Effector memory CD4-positive, alpha-beta T cell (primary cell): Measurements from ENCODE around the gene TOMM40.
"Not testable (repeated sequence)": the region's sequence is repeated elsewhere in the genome, so short reads cannot be mapped to it uniquely, and the experiment has no call there.

ENCODE experiments used
- DNase-seq, 3 donors: peaks; one replicate each; pipeline ENCODE4 v3.0.0-alpha.2; 2020
- H3K27ac ChIP-seq: 2 replicates; pipeline ENCODE4 v1.7.0; 2013; ENCODE audit warnings: mild to moderate bottlenecking, low read length, moderate library complexity; ENCODE audit not compliant: insufficient read depth, poor library complexity, severe bottlenecking
- H3K27me3 ChIP-seq: replicated peaks from 2 replicates; pipeline ENCODE4 v1.7.0; 2013; ENCODE audit warnings: mild to moderate bottlenecking, low read length; ENCODE audit not compliant: insufficient read depth, control insufficient read depth, poor library complexity, severe bottlenecking
- H3K36me3 ChIP-seq: 2 replicates; pipeline ENCODE4 v1.7.0; 2013; ENCODE audit warnings: mild to moderate bottlenecking, low read length, moderate library complexity; ENCODE audit not compliant: control insufficient read depth, insufficient read depth
- H3K4me1 ChIP-seq: 2 replicates; pipeline ENCODE4 v1.7.0; 2013; ENCODE audit warnings: low read length, mild to moderate bottlenecking; ENCODE audit not compliant: control insufficient read depth, insufficient read depth, poor library complexity, severe bottlenecking
- H3K4me3 ChIP-seq: 2 replicates; pipeline ENCODE4 v1.7.0; 2013; ENCODE audit warnings: low read length, low read depth, mild to moderate bottlenecking; ENCODE audit not compliant: insufficient read depth, poor library complexity, severe bottlenecking
- H3K9me3 ChIP-seq: 2 replicates; pipeline ENCODE4 v1.7.0; 2013; ENCODE audit warnings: mild to moderate bottlenecking, low read length, moderate library complexity; ENCODE audit not compliant: control insufficient read depth

Gene TOMM40

DNA sequence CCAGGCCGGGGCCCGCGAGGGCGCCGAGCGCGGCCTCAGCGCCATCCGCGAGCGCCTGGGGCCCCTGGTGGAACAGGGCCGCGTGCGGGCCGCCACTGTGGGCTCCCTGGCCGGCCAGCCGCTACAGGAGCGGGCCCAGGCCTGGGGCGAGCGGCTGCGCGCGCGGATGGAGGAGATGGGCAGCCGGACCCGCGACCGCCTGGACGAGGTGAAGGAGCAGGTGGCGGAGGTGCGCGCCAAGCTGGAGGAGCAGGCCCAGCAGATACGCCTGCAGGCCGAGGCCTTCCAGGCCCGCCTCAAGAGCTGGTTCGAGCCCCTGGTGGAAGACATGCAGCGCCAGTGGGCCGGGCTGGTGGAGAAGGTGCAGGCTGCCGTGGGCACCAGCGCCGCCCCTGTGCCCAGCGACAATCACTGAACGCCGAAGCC lies 17.8 kb downstream of the TOMM40 start:
- DNase-seq, result no peak
- no peak overlapping the region for H3K4me3 ChIP-seq
- H3K9me3 ChIP-seq, result no peaks in the 10 kb centered on the region
- H3K36me3 ChIP-seq, result no peaks in the 10 kb centered on the region
- peaks cover 15% of the 10 kb centered on the region for H3K27me3 ChIP-seq
- no peaks in the 10 kb centered on the region for H3K4me1 ChIP-seq
- H3K27ac ChIP-seq, result no peak overlapping the region

DNA sequence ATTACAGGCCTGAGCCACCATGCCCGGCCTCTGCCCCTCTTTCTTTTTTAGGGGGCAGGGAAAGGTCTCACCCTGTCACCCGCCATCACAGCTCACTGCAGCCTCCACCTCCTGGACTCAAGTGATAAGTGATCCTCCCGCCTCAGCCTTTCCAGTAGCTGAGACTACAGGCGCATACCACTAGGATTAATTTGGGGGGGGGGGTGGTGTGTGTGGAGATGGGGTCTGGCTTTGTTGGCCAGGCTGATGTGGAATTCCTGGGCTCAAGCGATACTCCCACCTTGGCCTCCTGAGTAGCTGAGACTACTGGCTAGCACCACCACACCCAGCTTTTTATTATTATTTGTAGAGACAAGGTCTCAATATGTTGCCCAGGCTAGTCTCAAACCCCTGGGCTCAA lies 18.7 kb downstream of the TOMM40 start:
- Histone ChIP-seq H3K4me1 (peaks cover 5% of the 10 kb centered on the region), H3K9me3 (no peaks in the 10 kb centered on the region), H3K4me3 (no peak overlapping the region), H3K27ac (no peak overlapping the region), H3K36me3 (no peaks in the 10 kb centered on the region), H3K27me3 (peaks cover 15% of the 10 kb centered on the region)
- no peak for DNase-seq

DNA sequence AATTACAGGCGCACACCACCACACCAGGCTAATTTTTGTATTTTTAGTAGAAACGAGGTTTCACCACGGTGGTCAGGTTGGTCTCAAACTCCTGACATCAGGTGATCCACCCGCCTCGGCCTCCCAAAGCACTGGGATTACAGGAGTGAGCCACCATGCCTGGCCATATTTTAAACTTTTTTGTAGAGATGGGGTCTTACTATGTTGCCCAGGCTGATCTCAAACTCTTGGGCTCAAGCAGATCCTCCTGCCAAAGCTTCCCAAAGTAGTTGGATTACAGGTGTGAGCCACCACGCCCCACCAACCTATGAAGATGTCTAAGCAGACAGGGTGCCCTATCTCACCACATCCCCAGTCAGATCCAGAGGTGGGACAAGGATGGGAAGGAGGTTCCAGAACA lies 20.8 kb downstream of the TOMM40 start:
- not testable (repeated sequence) for DNase-seq

DNA sequence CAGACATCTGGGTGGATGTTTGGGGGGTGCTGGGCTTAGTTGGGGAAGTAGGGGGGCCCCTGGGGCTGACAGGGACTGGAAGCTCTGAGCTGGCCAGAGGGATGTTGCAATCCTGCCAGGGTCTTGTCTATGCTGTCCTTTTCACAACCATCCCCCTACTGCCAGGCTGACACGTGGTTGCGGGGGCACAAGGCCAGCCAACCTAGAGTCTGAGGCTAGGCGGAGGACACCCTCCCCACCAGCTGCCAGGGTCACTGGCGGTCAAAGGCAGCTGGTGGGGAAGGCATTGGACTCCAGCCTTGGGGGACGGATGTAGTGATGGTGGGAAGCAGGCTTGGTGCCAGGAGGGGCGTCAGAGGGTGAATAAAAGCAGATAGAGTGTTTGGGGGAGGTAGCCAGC lies 21.8 kb downstream of the TOMM40 start:
- no peak overlapping the region for H3K4me3 ChIP-seq
- H3K27me3 ChIP-seq, result no peaks in the 10 kb centered on the region
- no peaks in the 10 kb centered on the region for H3K9me3 ChIP-seq
- H3K36me3 ChIP-seq, result no peaks in the 10 kb centered on the region
- no peak for DNase-seq
- H3K27ac ChIP-seq, result no peak overlapping the region
- peaks cover 6% of the 10 kb centered on the region for H3K4me1 ChIP-seq

More for the DNA sequence above, 20.8 kb downstream of the TOMM40 start:
- H3K27me3 ChIP-seq, H3K9me3 ChIP-seq, H3K36me3 ChIP-seq, H3K27ac ChIP-seq, H3K4me3 ChIP-seq, H3K4me1 ChIP-seq: not testable (repeated sequence)

DNA sequence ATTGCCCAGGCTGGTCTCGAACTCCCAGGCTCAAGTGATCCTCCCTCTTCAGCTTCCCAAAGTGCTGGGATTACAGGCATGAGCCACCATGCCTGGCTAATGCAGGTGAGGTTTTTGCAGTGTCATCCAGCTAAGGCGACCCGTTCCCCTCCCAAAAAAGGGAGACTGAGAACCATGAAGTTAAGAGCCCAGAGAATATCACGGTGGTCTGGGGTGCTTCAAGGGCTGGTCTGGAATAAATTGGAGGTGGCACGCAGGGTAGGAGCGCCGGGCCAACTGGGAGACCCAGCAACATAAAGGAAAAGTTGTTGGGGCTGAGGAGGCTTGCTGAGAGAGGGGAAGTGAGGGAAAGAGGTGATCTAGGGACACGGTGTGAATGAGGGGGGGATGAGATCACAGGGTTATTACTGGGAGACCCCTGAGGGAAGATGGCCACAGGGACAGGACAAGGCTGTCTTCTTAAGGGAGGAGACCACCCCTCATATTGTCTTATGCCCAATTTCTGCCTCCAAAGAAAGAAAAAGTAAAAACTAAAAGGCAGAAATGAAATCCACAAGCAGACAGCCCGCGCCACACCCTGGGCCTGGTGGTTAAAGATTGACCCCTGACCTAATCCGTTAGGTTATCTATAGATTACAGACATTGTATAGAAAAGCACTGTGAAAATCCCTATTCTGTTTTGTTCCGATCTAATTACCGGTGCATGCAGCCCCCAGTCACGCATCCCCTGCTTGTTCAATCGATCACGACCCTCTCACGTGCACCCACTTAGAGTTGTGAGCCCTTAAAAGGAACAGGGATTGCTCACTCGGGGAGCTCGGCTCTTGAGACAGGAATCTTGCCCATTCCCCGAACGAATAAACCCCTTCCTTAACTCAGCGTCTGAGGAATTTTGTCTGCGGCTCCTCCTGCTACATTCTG lies 22.7 kb downstream of the TOMM40 start:
- H3K27me3 ChIP-seq, H3K27ac ChIP-seq, H3K9me3 ChIP-seq, DNase-seq, H3K4me3 ChIP-seq, H3K36me3 ChIP-seq, H3K4me1 ChIP-seq: not testable (repeated sequence)

DNA sequence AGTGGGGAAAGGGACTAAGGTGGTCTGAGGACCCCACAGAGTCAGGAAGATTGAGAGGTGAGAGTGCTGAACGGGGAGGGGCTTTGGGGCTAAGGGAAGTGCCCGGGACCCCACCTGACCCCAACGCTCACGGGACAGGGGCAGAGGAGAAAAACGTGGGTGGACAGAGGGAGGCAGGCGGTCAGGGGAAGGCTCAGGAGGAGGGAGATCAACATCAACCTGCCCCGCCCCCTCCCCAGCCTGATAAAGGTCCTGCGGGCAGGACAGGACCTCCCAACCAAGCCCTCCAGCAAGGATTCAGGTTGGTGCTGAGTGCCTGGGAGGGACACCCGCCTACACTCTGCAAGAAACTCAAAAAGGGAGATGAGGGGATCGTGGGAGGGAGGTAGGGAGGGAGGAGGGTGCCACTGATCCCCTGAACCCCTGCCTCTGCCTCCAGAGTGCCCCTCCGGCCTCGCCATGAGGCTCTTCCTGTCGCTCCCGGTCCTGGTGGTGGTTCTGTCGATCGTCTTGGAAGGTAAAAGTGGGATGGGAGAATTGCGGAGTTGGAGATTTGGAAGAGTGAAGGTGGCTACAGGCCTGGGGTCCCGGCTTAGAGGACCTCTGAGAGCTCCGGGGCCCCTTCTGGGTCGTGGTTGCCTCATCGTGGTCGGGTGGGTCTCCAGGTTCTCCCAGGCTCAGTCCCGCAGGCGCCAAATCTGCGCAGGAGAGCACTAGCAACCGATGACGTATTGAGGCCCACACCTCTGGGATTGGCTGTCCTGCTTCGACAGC lies 23.6 kb downstream of the TOMM40 start, which contains the start of gene APOC1:
APOC1 (plus strand) TSS at position 176 of the 774 bp plus-strand sequence; CDS start at position 460, 284 bp downstream.
- peak; percentile 55 to 66 (median 56) for DNase-seq
- H3K9me3 ChIP-seq, H3K27ac ChIP-seq, H3K36me3 ChIP-seq, H3K27me3 ChIP-seq, H3K4me1 ChIP-seq: not testable (repeated sequence)
- peak within 1 kb of the TSS; percentile 58 for H3K4me3 ChIP-seq

DNA sequence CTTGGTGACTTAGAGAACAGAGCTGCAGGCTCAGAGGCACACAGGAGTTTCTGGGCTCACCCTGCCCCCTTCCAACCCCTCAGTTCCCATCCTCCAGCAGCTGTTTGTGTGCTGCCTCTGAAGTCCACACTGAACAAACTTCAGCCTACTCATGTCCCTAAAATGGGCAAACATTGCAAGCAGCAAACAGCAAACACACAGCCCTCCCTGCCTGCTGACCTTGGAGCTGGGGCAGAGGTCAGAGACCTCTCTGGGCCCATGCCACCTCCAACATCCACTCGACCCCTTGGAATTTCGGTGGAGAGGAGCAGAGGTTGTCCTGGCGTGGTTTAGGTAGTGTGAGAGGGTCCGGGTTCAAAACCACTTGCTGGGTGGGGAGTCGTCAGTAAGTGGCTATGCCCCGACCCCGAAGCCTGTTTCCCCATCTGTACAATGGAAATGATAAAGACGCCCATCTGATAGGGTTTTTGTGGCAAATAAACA lies 33.2 kb downstream of the TOMM40 start:
- no peak overlapping the region for H3K27ac ChIP-seq
- no peak overlapping the region for H3K4me3 ChIP-seq
- H3K27me3 ChIP-seq, result no peaks in the 10 kb centered on the region
- no peaks in the 10 kb centered on the region for H3K36me3 ChIP-seq
- peaks cover 2% of the 10 kb centered on the region for H3K4me1 ChIP-seq
- H3K9me3 ChIP-seq, result no peaks in the 10 kb centered on the region
- no peak for DNase-seq

DNA sequence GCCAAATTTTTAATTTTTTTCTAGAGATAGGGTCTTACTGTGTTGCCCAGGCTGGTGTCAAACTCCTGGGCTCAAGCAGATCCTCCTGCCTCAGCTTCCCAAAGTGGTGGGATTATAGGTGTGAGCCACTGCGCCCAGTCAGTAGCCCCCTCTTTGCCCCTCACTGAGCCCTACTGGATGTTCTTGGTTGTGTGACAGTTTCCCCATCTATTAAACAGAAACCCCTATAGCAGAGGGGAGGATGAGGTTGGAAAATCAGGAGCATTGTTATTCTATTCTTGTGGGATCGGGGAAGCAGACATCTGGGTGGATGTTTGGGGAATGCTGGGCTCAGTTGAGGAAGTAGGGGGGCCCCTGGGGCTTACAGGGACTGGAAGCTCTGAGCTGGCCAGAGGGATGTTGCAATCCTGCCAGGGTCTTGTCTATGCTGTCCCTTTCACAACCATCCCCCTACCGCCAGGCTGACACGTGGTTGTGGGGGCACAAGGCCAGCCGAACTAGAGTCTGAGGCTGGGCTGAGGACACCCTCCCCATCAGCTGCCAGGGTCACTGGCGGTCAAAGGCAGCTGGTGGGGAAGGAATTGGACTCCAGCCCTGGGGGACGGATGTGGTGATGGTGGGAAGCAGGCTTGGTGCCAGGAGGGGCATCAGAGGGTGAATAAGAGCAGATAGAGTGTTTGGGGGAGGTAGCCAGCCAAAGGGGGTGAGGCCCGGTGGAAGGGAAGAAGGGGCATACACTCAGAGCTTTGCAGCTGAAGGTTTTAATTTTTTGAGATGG lies 34.2 kb downstream of the TOMM40 start:
- Histone ChIP-seq H3K27ac (no peak overlapping the region), H3K9me3 (no peaks in the 10 kb centered on the region), H3K36me3 (no peaks in the 10 kb centered on the region), H3K27me3 (no peaks in the 10 kb centered on the region), H3K4me1 (peaks cover 2% of the 10 kb centered on the region), H3K4me3 (no peak overlapping the region)
- no peak for DNase-seq

DNA sequence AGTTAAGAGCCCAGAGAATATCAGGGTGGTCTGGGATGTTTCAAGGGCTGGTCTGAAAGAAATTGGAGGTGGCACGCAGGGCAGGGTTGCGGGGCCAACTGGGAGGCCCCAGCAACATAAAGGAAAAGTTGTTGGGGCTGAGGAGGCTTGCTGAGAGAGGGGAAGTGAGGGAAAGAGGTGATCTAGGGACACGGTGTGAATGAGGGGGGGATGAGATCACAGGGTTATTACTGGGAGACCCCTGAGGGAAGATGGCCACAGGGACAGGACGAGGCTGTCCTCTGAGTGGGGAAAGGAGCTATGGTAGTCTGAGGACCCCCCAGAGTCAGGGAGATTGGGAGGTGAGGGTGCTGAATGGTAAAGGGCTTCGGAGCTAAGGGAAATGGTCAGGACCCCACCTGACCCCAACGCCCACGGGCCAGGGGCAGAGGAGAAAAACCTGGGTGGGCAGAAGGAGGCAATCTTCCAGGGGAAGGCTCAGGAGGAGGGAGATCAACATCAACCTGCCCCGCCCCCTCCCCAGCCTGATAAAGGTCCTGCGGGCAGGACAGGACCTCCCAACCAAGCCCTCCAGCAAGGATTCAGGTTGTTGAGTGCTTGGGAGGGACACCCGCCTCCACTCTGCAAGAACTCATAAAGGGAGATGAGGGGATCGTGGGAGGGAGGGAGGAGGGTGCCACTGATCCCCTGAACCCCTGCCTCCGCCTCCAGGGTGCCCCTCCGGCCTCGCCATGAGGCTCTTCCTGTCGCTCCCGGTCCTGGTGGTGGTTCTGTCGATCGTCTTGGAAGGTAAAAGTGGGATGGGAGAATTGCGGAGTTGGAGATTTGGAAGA lies 35.4 kb downstream of the TOMM40 start:
- not testable (repeated sequence) for H3K36me3 ChIP-seq, H3K27ac ChIP-seq, H3K4me1 ChIP-seq, DNase-seq, H3K9me3 ChIP-seq, H3K4me3 ChIP-seq, H3K27me3 ChIP-seq
